GM12874 (cell line): ENCODE measurements around the gene PABPN1L.

Experiments used
- CTCF ChIP-seq: IDR thresholded peaks from 2 replicates; pipeline ENCODE4 v1.5.1; 2011; ENCODE audit warnings: low read depth, mild to moderate bottlenecking, control low read depth, low read length, moderate library complexity; ENCODE audit not compliant: insufficient read depth

The PABPN1L gene

GRCh38 chr16:88911136-88911945 is 44.9 kb upstream of the PABPN1L start:
- no peak for TF ChIP-seq CTCF

DNA sequence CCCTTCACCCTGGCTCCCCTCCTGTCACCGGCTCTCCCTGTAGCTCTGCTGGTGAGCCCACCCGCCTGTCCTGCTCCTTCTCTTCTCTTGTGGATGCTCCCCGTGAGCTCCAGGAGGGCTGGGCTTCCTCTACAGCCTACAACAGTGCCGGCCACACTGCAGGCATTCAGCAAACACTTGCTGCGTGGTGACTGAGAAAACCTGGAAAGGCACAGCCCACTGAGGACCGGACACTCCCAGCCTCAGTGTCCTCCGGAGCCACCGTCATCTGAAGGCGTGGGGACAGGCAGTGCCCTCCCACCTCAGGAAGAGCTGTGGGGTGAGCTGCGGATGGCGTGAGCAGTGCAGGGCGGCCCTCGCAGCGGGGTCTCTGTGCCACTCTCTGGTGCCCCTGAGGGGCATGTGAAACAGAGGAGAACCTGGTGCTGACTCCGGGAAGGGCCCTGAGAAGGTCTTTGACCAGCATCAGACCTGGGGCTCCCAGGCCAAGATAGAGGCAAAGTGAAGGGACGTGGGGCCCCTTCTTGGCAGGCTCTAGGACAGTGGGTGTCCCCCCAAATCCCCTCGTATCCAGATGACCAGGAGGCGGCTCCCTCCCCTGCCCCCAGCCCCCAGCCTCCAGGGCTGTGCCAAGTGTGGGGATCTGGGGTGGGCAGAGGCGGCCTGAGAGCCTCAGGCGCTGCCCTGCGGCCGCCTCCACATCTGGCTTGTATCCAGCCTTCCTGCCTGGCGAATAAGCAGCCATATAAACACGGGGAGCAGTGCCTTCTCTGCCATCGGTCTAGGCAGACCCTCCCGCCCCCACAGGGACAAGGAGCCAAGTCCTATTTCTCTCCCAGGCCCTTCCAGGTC is 44.0 kb upstream of the PABPN1L start:
- TF ChIP-seq CTCF: no peak

DNA sequence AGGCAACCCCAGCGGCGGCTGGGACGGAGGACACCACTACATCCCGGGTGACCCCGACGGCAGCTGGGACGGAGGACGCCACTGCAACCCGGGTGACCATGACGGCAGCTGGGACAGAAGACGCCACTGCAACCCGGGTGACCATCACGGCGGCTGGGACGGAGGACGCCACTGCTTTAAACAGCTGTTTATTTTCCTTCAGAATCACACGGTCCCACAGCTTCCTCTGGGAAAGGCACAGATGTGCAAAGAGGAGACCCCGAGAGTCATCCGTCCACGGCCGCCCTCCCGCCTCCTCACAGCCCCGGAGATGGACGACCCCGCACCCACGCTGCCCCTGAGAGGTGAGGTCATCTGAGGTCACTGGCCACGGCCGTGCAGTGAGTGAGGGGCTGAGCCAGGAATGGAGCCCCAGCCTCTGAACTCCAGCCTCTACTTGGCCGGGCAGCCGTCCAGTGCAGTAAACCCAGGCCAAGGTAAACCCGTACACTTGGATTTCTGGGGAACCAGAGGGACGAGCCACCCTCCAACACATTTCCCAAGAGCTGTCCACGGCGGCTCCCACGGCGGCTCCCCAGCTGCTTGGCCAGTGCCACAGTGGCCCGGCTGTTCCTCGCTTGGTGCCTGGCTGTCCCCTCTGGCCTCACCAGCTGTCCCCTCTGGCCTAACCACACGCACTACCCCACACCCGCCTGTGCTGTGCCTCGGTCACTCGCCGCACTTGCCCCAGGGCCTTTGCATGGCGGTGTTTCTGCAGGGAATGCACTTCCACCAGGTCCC is 43.2 kb upstream of the PABPN1L start:
- no peak for TF ChIP-seq CTCF

DNA sequence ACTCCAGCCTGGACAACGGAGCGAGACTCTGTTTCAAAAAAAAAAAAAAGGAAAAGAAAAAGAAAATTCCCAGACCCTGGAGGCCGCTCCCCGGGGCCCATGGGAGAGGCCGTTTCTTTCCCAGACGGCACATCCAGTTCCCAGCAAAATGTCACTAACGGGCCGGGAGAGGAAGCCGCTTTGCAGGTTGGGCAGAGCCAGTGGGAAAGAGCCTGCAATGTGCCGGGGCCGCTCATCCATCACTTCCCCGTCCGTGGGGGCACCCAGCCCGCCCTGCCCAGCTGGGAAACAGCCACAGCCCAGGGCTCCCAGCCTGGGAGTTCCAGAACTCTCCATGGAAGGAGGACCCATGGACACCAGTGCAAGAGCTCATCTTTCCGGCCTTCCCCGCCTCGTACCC is 41.8 kb upstream of the PABPN1L start:
- no peak for TF ChIP-seq CTCF

GRCh38 chr16:88907768-88908167 is 41.3 kb upstream of the PABPN1L start:
- no peak for TF ChIP-seq CTCF

GRCh38 chr16:88906535-88907105 is 40.2 kb upstream of the PABPN1L start:
- no peak for TF ChIP-seq CTCF
